Suprapubic skin (tissue), 3 donors: Measurements from ENCODE around the gene TAS2R40.

Experiments used
- CTCF ChIP-seq, 2 donors: fragments of 200-600 bp in 1 of 2; fragments of 450-650 bp in 1 of 2; sonication (generic) in 1 of 2; IDR thresholded peaks; one replicate each; pipeline ENCODE4 v1.5.1; 2016 to 2019; ENCODE audit warnings: antibody characterized with exemption in 2 of 2, mild to moderate bottlenecking in 1 of 2, moderate library complexity in 1 of 2
- POLR2A ChIP-seq, 2 donors: fragments of 450-650 bp; IDR thresholded peaks; one replicate each; pipeline ENCODE4 v1.6.1; 2017; ENCODE audit warnings: antibody characterized with exemption in 2 of 2, mild to moderate bottlenecking in 2 of 2, moderate library complexity in 2 of 2

- TF ChIP-seq CTCF (IDR thresholded peaks at IDR 0.05): no peak
- TF ChIP-seq POLR2A (IDR thresholded peaks at IDR 0.05): no peak
These were observed 14.7 kb downstream of the TAS2R40 start for GRCh38 chr7:143236408-143236990.
